GM18907 (cell line): ENCODE results near the gene PATL1.
"Not testable (repeated sequence)": the region's sequence is repeated elsewhere in the genome, so short reads cannot be mapped to it uniquely, and the experiment has no call there.

Source experiments
- ATAC-seq: cut with Tn5 transposase; IDR thresholded peaks from one replicate; pipeline ENCODE4 v1.9.1; 2021; ENCODE audit warnings: mild to moderate bottlenecking, moderate library complexity; ENCODE audit not compliant: unreplicated experiment

The PATL1 gene

DNA sequence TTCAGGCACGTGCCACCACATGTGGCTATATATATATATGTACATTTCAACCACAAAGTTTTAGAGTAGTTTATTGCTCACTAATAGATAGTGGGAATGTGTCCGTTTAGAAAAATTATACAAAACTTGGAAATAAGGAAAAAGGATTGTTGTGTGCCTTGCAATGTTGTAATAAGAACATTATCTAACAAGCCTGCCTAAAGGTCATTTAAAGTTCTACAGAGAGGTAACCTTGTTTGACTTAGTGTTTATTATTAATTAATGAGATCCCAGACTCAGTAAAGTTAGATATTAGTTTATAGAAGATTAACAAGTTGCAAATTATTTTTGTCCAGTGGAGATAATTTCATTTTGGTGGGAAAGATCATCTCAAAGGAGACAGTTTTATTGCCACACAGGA lies 5.5 kb upstream of the PATL1 start:
- ATAC-seq, result no peak

DNA sequence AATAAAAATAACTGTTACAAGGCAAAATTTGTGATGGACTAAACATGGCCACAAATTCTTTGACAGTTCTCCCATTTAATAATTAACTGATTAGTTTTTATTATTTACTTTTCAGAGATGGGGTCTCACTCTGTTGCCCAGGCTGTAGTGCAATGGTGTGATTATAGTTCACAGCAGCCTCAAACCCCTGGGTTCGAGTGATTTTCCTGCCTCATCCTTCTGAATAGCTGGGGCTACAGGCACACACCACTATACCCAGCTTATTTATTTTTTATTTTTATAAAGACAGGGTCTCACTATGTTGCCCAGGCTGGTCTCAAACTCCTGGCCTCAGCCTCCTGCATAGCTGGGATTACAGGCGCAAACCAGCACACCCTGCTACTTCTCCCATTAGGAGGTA lies 4.5 kb upstream of the PATL1 start:
- no peak for ATAC-seq

DNA sequence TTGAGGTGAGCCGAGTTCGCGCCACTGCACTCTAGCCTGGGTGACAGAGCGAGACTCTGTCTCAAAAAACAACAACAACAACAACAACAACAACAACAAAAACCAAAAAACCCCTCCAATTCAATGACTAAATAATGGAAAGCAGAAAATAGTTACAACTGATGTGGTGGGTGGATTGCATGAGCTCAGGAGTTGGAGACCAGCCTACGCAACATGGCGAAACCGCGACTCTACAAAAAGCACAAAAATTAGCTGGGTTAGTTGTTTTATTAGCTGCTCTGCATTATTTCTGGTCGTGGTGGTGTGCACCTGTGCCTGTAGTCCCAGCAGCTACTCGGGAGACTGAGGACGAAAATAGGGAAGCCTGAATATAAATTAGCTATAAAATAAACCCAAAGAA lies 2.6 kb upstream of the PATL1 start:
- ATAC-seq, result no peak

DNA sequence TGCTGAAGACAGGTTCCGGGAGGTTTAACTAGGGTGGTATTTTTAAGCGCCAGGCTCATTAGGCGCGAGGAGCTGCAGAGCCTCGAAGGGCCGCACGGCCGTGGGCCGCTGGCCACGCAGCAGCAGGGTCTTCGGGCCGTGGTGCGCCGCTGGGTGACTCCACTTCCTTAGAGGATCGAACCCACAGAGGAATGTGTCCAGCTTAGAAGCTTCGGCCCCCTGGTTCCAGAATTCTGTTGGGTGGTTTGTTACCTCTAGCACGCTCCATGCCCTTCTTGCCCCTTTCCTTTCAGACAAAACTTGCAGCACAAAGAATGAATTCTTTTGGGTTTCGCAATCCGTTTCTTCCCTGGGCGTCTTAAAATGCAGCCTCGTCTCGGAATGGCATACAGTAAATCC lies 773 bp upstream of the PATL1 start:
- ATAC-seq, result no peak

DNA sequence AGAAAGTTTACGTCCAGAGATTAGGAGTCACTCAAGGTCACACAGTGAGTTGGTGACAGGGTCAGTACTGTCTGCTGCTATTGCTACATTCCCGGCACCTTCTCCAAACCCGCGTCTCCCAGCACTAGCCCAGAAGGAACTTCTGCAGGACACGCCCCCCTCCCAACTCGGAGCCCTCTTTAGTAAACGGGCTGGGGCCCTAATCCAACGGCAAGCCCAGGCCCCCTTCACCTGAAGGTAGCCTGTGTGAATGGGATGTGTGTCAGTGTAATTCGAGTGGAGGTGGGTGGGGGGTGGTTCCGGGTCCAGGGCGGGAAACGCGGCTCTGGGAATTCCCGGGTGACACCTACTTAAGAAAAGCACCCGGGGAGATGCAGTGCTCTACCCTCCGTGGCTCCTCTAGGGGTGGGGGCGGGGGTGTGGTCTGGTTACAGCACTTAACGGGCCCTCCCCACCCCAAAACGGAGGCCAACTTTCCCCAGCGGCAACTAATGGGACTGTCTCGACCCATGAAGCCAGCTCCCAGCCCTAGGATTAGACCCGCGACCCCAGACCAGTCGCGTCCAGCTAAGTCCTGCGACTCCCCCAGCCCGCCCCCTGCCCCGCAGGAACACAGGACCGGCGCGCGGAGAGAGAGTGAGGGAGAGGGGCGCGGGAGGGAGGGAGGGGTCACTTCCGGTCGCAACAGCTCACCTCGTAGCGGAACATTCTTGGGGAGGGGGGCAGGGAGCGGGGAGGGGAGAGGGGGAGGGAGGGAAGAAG lies 468 bp downstream of the PATL1 start:
- ATAC-seq, result peak; percentile 37

DNA sequence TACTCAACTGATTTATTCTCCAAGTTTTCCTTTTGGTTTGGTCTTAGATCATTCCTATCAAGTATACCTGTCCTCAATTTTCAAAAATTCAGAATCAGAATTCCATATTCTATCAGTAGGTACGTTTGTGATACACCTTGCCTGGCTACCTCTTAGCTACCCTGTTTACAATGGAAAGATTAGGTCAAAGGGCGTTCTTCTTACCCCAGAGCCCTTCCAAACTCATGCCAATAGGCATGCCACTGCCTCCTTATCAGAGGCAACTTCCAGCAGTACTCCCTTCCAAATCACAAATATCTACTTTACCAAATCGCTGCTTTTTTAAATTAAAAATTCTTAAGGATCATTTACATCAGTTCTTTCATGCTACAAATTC lies 1.0 kb downstream of the PATL1 start:
- no peak for ATAC-seq

- no peak for ATAC-seq
Observed at GRCh38 chr11:59666969-59667368, 1.9 kb downstream of the PATL1 start.

DNA sequence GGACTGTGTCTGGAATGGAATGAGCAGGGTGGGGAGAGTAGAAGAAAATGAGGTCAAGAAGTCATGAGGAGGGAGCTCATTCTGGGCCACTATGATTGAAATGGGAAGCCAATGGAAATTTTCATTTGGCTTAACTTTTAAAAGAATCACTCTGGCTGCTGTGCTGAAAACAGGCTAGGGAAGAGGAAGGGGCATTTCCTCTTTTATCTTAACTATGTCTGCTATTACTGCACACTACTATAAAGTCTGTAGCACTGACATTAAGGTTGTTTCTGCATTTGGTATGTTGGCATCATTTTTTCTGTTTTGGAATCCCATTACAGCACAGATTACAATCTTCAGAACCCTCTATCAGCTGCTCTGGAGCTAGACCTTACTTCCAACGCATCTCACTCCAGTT lies 8.2 kb downstream of the PATL1 start:
- ATAC-seq, result no peak

DNA sequence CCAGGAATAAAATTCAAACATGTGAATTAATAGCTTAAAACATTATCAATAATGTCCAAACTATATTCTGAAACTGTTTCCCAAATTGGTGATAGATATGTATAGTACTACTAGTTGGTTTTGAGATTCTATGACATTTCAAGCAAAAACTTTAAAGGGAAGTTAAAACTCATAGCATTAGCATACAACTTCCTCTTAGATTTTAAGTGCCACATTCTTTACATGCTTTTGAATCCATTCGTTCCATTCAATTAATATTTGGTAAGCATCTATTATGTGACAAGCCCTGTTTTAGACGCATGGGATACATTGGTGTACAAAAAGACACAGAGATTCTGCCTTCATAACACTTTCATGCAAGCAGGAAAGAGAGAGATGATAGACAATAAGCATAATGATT lies 8.9 kb downstream of the PATL1 start:
- ATAC-seq, result no peak

- ATAC-seq, result no peak
Observed at GRCh38 chr11:59658036-59658435, 10.8 kb downstream of the PATL1 start.

GRCh38 chr11:59654893-59655292 lies 13.9 kb downstream of the PATL1 start:
- no peak for ATAC-seq

DNA sequence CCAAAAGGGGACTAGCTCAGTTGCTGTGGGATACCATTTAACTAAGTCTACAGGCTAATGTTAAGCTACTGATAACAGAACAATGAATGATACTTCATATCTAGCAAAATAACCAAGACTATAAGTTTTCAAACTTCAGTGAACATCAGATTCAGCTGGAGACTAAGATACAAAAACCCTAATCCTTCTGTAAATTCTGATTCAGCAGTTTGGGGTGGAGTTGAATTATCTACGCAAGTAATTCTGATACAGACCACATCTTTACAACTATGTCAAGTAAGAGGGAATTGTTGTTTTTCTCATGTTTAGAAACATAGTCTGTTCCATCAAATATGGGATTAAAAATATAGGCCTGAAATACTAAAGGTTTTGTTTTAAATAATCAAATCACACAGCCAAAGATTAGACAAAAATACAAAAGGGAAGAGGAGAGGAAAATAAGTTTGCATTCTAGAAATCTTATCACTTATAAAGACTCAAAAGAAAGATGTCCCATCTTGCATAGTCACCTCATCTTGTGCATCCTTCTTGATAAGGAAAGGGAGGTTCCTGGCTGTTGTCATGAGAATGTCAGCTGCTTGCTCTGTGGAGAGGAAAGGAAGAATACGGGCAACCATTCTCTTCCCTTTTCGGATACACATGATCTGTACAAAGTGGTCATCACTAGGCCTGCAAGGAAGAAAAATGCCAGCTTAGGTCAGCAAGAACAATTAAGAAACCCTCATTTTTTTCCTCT lies 21.4 kb downstream of the PATL1 start:
- ATAC-seq, result no peak

GRCh38 chr11:59644528-59644927 lies 24.3 kb downstream of the PATL1 start:
- no peak for ATAC-seq

GRCh38 chr11:59643390-59643789 lies 25.4 kb downstream of the PATL1 start:
- ATAC-seq, result no peak

DNA sequence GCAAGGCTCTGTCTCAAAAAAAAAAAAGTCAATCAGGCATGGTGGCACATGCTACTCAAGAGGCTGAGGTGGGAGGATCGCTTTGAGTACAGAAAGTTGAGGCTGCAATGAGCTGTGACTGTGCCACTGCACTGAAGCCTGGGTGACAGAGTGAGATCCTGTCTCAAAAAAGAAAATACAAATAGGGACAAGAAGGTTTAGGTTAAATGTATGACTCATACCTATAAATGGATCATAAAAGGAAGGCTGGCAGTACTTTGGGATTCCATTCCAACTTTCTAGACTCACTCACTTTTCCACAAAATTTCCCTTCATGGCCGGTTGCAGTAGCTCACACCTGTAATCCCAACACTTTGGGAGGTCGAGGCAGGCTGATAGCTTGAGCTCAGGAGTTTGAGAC lies 27.7 kb downstream of the PATL1 start:
- ATAC-seq, result no peak

DNA sequence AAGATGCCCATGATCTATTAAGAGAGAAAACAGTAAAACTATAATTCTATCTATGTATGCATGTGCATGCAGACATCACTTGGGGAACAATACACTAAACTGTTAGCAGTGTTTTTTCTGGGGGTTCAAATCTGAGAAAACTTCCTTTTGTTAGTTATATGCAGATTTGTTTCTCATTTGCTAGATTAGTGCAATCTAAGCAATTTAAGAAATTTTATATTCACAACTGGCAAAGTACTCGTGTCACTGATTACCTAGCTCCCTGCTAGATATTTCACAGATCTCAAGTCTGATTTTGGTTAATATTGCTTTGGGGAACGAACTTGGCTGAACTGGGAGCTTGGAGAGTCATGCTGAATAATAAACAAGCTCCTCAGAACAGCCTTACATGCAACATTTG lies 38.3 kb downstream of the PATL1 start:
- ATAC-seq, result no peak

DNA sequence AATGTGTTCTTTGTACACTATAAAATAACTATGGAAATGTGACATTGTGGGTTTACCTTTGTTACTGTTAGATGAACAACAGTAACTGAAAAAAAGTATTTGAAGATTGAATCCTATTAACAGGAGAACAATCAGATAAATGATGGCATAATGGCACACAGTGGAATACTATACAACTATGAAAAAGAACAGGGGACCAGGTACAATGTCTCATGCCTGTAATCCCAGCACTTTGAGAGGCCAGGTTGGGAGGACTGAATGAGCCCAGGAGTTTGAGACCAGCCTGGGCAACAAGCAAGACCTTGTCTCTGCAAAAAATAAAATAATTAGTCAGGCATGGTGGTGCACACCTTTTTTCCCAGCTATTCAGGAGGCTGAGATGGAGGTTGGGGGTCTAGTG lies 38.8 kb downstream of the PATL1 start:
- ATAC-seq, result no peak

DNA sequence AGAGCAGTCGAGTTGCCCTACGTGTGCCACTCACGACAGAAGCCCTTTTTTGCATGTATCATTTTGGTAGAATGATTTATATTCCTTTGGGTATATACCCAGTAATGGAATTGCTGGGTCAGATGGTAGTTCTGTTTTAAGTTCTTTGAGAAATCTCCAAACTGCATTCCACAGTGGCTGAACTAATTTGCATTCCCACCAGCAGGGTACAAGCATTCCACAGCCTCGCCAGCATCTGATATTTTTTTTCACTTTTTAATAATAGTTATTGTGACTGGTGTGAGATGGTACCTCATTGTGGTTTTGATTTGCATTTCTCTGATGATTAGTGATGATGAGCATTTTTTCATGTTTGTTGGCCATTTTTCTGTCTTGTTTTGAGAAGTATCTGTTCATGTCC lies 41.9 kb downstream of the PATL1 start:
- not testable (repeated sequence) for ATAC-seq

DNA sequence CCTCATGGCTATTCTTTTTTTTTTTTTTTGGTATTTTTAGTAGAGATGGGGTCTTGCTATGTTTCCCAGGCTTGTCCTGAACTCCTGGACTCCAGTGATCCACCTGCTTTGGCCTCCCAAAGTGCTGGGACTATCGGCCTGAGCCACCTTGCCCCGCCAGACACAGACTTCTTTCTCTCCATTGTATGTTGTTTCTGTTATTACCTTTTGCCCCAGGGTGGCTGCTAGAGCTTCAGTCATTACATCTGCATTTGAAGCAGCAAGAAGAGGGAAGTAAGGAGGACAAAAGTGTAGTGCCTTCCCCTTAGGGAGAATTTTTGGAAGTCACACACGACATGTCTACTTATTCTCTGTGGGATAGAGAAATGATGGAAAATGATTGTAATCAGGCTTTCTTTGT lies 43.1 kb downstream of the PATL1 start:
- no peak for ATAC-seq

DNA sequence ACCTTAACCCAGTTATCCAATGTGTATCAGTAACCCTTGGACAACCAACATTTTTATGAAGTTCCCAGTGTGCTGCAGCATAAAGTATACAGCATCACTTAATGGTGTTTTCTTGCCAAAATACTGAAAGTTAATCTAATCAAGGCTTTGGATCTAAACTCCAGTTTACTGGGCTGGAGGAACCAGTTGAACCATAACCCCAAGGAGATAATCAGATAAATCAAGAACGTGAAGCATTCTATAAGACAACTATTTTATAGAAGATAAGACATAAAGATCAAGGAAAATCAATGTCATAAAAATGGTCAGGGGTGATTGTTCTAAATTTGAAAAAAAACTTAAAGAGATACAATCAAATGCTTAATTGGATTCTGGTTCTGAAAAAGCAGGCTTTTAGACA lies 51.0 kb downstream of the PATL1 start:
- ATAC-seq, result no peak

- no peak for ATAC-seq
Observed at GRCh38 chr11:59616396-59616982, 52.3 kb downstream of the PATL1 start.
